GM19099 (cell line): ENCODE data around the gene SLC29A3.

Source experiments
- POLR2A ChIP-seq: IDR thresholded peaks from 3 replicates; pipeline ENCODE4 v1.6.1; 2011; ENCODE audit warnings: low read depth; ENCODE audit not compliant: insufficient read length; ENCODE audit errors: extremely low read depth

Gene SLC29A3

GRCh38 chr10:71408436-71409225 is 89.6 kb downstream of the SLC29A3 start:
- TF ChIP-seq POLR2A, result no peak

- TF ChIP-seq POLR2A, result no peak
These were observed 90.6 kb downstream of the SLC29A3 start for GRCh38 chr10:71409516-71410104.
